GM23248 (cell line): ENCODE data around the gene IL1RAPL1. TPM values are rescaled to one million over a fixed set of nuclear protein-coding genes. Genes with fewer than 3 reads are reported as not detected.
A peak's percentile ranks its signal among the peaks of the same experiment; 100 is the strongest.

Experiments
- DNase-seq: peaks from one replicate; pipeline ENCODE4 v3.0.0-alpha.2; 2015
- H2AFZ ChIP-seq: fragments of 200-600 bp; sonication (generic); 2 replicates; pipeline ENCODE4 v1.6.1; 2016; ENCODE audit warnings: antibody characterized with exemption
- H3F3A ChIP-seq: fragments of 200-600 bp; sonication (generic); 2 replicates; pipeline ENCODE4 v1.6.1; 2016; ENCODE audit warnings: mild to moderate bottlenecking, antibody characterized with exemption, mixed run types; ENCODE audit not compliant: insufficient read depth
- H3K27ac ChIP-seq: fragments of 200-600 bp; sonication (generic); 2 replicates; pipeline ENCODE4 v1.5.1; 2016; ENCODE audit warnings: mild to moderate bottlenecking
- H3K27me3 ChIP-seq: fragments of 200-600 bp; sonication (generic); replicated peaks from 2 replicates; pipeline ENCODE4 v1.6.1; 2016; ENCODE audit warnings: mild to moderate bottlenecking; ENCODE audit not compliant: insufficient read depth
- H3K36me3 ChIP-seq: fragments of 200-600 bp; sonication (generic); 2 replicates; pipeline ENCODE4 v1.6.1; 2016; ENCODE audit warnings: low read depth, mild to moderate bottlenecking
- H3K4me1 ChIP-seq: fragments of 200-600 bp; sonication (generic); 2 replicates; pipeline ENCODE4 v1.6.1; 2016; ENCODE audit warnings: mild to moderate bottlenecking; ENCODE audit not compliant: insufficient read depth
- H3K4me2 ChIP-seq: fragments of 200-600 bp; sonication (generic); one replicate; pipeline ENCODE4 v1.6.1; 2016; ENCODE audit warnings: mild to moderate bottlenecking; ENCODE audit not compliant: unreplicated experiment
- H3K4me3 ChIP-seq: fragments of 200-600 bp; sonication (generic); 2 replicates; pipeline ENCODE4 v1.5.1; 2016; ENCODE audit warnings: mild to moderate bottlenecking
- H3K79me2 ChIP-seq: fragments of 200-600 bp; sonication (generic); 2 replicates; pipeline ENCODE4 v1.6.1; 2016; ENCODE audit warnings: mild to moderate bottlenecking; ENCODE audit not compliant: insufficient read depth
- H3K9ac ChIP-seq: fragments of 200-600 bp; sonication (generic); 2 replicates; pipeline ENCODE4 v1.6.1; 2016; ENCODE audit warnings: mild to moderate bottlenecking
- H3K9me2 ChIP-seq: fragments of 200-600 bp; sonication (generic); 2 replicates; pipeline ENCODE4 v1.6.1; 2016; ENCODE audit warnings: mixed run types, mild to moderate bottlenecking, moderate library complexity; ENCODE audit not compliant: insufficient read depth
- H3K9me3 ChIP-seq: fragments of 200-600 bp; sonication (generic); one replicate; pipeline ENCODE4 v1.6.1; 2017; ENCODE audit warnings: low read depth
- H4K20me1 ChIP-seq: fragments of 200-600 bp; sonication (generic); 2 replicates; pipeline ENCODE4 v1.6.0; 2016; ENCODE audit not compliant: insufficient read depth
- EZH2 ChIP-seq: fragments of 200-600 bp; sonication (generic); IDR thresholded peaks from 2 replicates; pipeline ENCODE4 v1.6.1; 2018; ENCODE audit warnings: antibody characterized with exemption, mild to moderate bottlenecking; ENCODE audit not compliant: insufficient read depth, poor library complexity, severe bottlenecking
- EZH2phosphoT487 ChIP-seq: fragments of 200-600 bp; sonication (generic); IDR thresholded peaks from 2 replicates; pipeline ENCODE4 v1.6.1; 2018; ENCODE audit warnings: antibody characterized with exemption, moderate library complexity, mild to moderate bottlenecking, low read depth; ENCODE audit not compliant: insufficient read depth
- whole genome bisulfite sequencing, 2 experiments: methylation state at CpG; one replicate each; pipeline ENCODE4 v1.1.6; 2015 to 2017; ENCODE audit warnings: low lambda C conversion rate in 2 of 2, low coverage in 1 of 2; ENCODE audit errors: missing lambda C conversion rate in 2 of 2; 5-methylcytosine and 5-hydroxymethylcytosine counted together
- in situ Hi-C: fragments of 300-500 bp; cut with MboI; formaldehyde crosslinking; loops from 2 replicates; pipeline ENCODE4 v1.15.0; 2020
- polyA plus RNA-seq: library from polyadenylated mRNA; unstranded; fragments of >200 nt; fragmentation: Nextera tagmentation; extraction: Ambion mirVana; gene quantifications from 2 replicates; pipeline ENCODE4 v1.2.1, GENCODE V29; 2016
- total RNA-seq: library from RNA; depleted of rRNA; stranded (reverse); fragments of >200 nt; shearing (Covaris generic); gene quantifications from 2 replicates; pipeline ENCODE4 v1.2.3, GENCODE V29; 2014

IL1RAPL1 gene
- total and polyA plus RNA-seq, 2 experiments from 2014 or later: not detected

GRCh38 chrX:29590921-29591320 is 1003.7 kb downstream of the IL1RAPL1 start:
- H4K20me1 ChIP-seq: no peaks in the 10 kb centered on the region
- no peak overlapping the region for H3K9ac ChIP-seq
- H3K4me1 ChIP-seq: no peaks in the 10 kb centered on the region
- H3K79me2 ChIP-seq: no peaks in the 10 kb centered on the region
- TF ChIP-seq EZH2: no peak
- no peak for TF ChIP-seq EZH2phosphoT487
- H3K9me2 ChIP-seq: no peaks in the 10 kb centered on the region
- H2AFZ ChIP-seq: no peak overlapping the region
- no peaks in the 10 kb centered on the region for H3K36me3 ChIP-seq
- in situ Hi-C loops: no loop called here
- no peak overlapping the region for H3K4me2 ChIP-seq
- H3K9me3 ChIP-seq: no peaks in the 10 kb centered on the region
- 38% methylated on average over 3 of the region's 3 CpGs for WGBS, 2 experiments
- H3K4me3 ChIP-seq: no peak overlapping the region
- no peaks in the 10 kb centered on the region for H3K27me3 ChIP-seq
- no peak for DNase-seq
- no peak overlapping the region for H3K27ac ChIP-seq
- no peaks in the 10 kb centered on the region for H3F3A ChIP-seq

- no peaks in the 10 kb centered on the region for H3K4me1 ChIP-seq
- H4K20me1 ChIP-seq: no peaks in the 10 kb centered on the region
- no peak overlapping the region for H3K27ac ChIP-seq
- no peaks in the 10 kb centered on the region for H3F3A ChIP-seq
- H3K36me3 ChIP-seq: no peaks in the 10 kb centered on the region
- H3K9me2 ChIP-seq: no peaks in the 10 kb centered on the region
- no peak overlapping the region for H3K4me3 ChIP-seq
- no peaks in the 10 kb centered on the region for H3K27me3 ChIP-seq
- no peak overlapping the region for H3K4me2 ChIP-seq
- in situ Hi-C loops: no loop called here
- WGBS, 2 experiments: 79 to 80% methylated on average over 7 of the region's 7 CpGs
- H3K9me3 ChIP-seq: no peaks in the 10 kb centered on the region
- no peak overlapping the region for H2AFZ ChIP-seq
- TF ChIP-seq EZH2 (no peak), EZH2phosphoT487 (no peak)
- no peak for DNase-seq
- no peaks in the 10 kb centered on the region for H3K79me2 ChIP-seq
- H3K9ac ChIP-seq: no peak overlapping the region
These were observed 1017.1 kb downstream of the IL1RAPL1 start for GRCh38 chrX:29604381-29604780.

GRCh38 chrX:29617276-29617675 is 1030.0 kb downstream of the IL1RAPL1 start:
- DNase-seq: peak; percentile 58
- no peak overlapping the region for H3K9ac ChIP-seq
- in situ Hi-C loops: no loop called here

GRCh38 chrX:29617725-29618124 is 1030.5 kb downstream of the IL1RAPL1 start:
- in situ Hi-C loops: no loop called here
- peak; percentile 1 for DNase-seq
- no peak overlapping the region for H3K27ac ChIP-seq

More at GRCh38 chrX:29617276-29617675, 1030.0 kb downstream of the IL1RAPL1 start:
- no peak overlapping the region for H3K4me2 ChIP-seq
- H3K9me3 ChIP-seq: no peaks in the 10 kb centered on the region
- H3K79me2 ChIP-seq: no peaks in the 10 kb centered on the region
- peaks cover 3% of the 10 kb centered on the region; the same call in 1 of the 2 replicates for H3K4me1 ChIP-seq
- no peaks in the 10 kb centered on the region for H3K36me3 ChIP-seq
- no peak for TF ChIP-seq EZH2
- TF ChIP-seq EZH2phosphoT487: no peak
- H3F3A ChIP-seq: no peaks in the 10 kb centered on the region
- no peaks in the 10 kb centered on the region for H3K27me3 ChIP-seq
- WGBS, 2 experiments: 56 to 75% methylated on average over 3 of the region's 3 CpGs
- no peaks in the 10 kb centered on the region for H3K9me2 ChIP-seq
- no peaks in the 10 kb centered on the region for H4K20me1 ChIP-seq
- H3K27ac ChIP-seq: 0 out of 2 replicates have a peak overlapping the region, but pooled peaks have one; percentile 23
- no peak overlapping the region for H3K4me3 ChIP-seq
- H2AFZ ChIP-seq: no peak overlapping the region

GRCh38 chrX:29627833-29628232 is 1040.6 kb downstream of the IL1RAPL1 start:
- no peaks in the 10 kb centered on the region for H3K36me3 ChIP-seq
- H3K9ac ChIP-seq: no peak overlapping the region
- H3K27me3 ChIP-seq: no peaks in the 10 kb centered on the region
- no peaks in the 10 kb centered on the region for H3K79me2 ChIP-seq
- no peaks in the 10 kb centered on the region for H3K4me1 ChIP-seq
- no peak overlapping the region for H2AFZ ChIP-seq
- no peak overlapping the region for H3K4me3 ChIP-seq
- no peaks in the 10 kb centered on the region for H3K9me2 ChIP-seq
- in situ Hi-C loops: no loop called here
- WGBS, 2 experiments: 44 to 85% methylated on average over 1 of the region's 1 CpG
- TF ChIP-seq EZH2 (no peak), EZH2phosphoT487 (no peak)
- no peaks in the 10 kb centered on the region for H3F3A ChIP-seq
- H4K20me1 ChIP-seq: no peaks in the 10 kb centered on the region
- H3K9me3 ChIP-seq: no peaks in the 10 kb centered on the region
- no peak overlapping the region for H3K4me2 ChIP-seq
- no peak for DNase-seq
- no peak overlapping the region for H3K27ac ChIP-seq

More at GRCh38 chrX:29617725-29618124, 1030.5 kb downstream of the IL1RAPL1 start:
- Histone ChIP-seq H3K79me2 (no peaks in the 10 kb centered on the region), H3K4me2 (no peak overlapping the region), H3K4me3 (no peak overlapping the region), H3K27me3 (no peaks in the 10 kb centered on the region), H4K20me1 (no peaks in the 10 kb centered on the region), H3K4me1 (peaks cover 3% of the 10 kb centered on the region; the same call in 1 of the 2 replicates), H2AFZ (no peak overlapping the region), H3K9me3 (no peaks in the 10 kb centered on the region), H3K36me3 (no peaks in the 10 kb centered on the region), H3F3A (no peaks in the 10 kb centered on the region), H3K9me2 (no peaks in the 10 kb centered on the region), H3K9ac (no peak overlapping the region)
- WGBS, 2 experiments: 51 to 67% methylated on average over 4 of the region's 4 CpGs
- TF ChIP-seq EZH2: no peak
- no peak for TF ChIP-seq EZH2phosphoT487
